A549 (cell line): ENCODE results near the gene NLGN2.

ENCODE experiments used
- CHD2 ChIP-seq: fragments of 150-350 bp; IDR thresholded peaks from 2 replicates; pipeline ENCODE4 v1.6.1; 2014; ENCODE audit warnings: low read length; ENCODE audit not compliant: partially characterized antibody
- CTCF ChIP-seq: fragments of >200 bp; sonication (Bioruptor Twin); formaldehyde crosslinking; IDR thresholded peaks from 3 replicates; pipeline ENCODE4 v1.5.1; 2016
- ELK1 ChIP-seq: fragments of 150-350 bp; IDR thresholded peaks from 2 replicates; pipeline ENCODE4 v1.6.1; 2014; ENCODE audit warnings: low read depth, mild to moderate bottlenecking, low read length
- KDM1A ChIP-seq: fragments of 200-600 bp; sonication (generic); IDR thresholded peaks from 2 replicates; pipeline ENCODE4 v1.6.1; 2016; ENCODE audit warnings: low read depth, mild to moderate bottlenecking
- MAX ChIP-seq: IDR thresholded peaks from 2 replicates; pipeline ENCODE4 v1.6.1; 2012
- NR3C1 ChIP-seq: fragments of >200 bp; sonication (Bioruptor Twin); formaldehyde crosslinking; IDR thresholded peaks from 3 replicates; pipeline ENCODE4 v1.6.1; 2017
- RNF2 ChIP-seq: fragments of 200-600 bp; sonication (generic); IDR thresholded peaks from 2 replicates; pipeline ENCODE4 v1.6.1; 2016; ENCODE audit warnings: low read depth, mild to moderate bottlenecking, antibody characterized with exemption, moderate library complexity, borderline replicate concordance
- SREBF2 ChIP-seq: fragments of 450-650 bp; IDR thresholded peaks from 2 replicates; pipeline ENCODE4 v1.6.1; 2014; ENCODE audit warnings: mild to moderate bottlenecking, moderate library complexity
- TF ChIP-seq, protein P1 (sequence below): fragments of 250-450 bp; sonication (Bioruptor Pico); IDR thresholded peaks from 2 replicates; pipeline ENCODE4 v1.5.0; 2021; ENCODE audit warnings: mild to moderate bottlenecking, moderate library complexity, borderline replicate concordance

DNA sequence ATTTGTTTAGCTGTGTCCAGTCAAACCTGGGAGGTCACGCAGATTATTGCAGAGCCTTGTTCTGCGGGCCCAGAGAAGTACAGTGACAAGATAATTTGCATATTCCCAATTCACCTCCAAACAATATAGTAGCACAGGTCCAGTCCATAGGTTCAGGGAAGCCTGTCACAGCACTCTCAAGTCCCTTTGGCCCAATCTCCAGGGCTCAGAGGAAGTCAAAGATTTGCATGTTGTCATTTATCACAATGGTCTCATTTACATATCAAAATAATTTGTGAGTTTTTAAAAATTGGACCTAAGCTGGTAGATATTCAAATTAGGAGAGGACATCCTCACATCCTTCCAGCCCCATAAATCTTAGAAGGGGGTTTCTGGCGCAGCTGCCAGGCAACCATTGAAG, 59.9 kb downstream of the NLGN2 start:
- TF ChIP-seq MAX = no peak
- TF ChIP-seq CHD2 = no peak
- TF ChIP-seq ELK1 = no peak
- no peak for TF ChIP-seq NR3C1
- TF ChIP-seq, protein P1, sequence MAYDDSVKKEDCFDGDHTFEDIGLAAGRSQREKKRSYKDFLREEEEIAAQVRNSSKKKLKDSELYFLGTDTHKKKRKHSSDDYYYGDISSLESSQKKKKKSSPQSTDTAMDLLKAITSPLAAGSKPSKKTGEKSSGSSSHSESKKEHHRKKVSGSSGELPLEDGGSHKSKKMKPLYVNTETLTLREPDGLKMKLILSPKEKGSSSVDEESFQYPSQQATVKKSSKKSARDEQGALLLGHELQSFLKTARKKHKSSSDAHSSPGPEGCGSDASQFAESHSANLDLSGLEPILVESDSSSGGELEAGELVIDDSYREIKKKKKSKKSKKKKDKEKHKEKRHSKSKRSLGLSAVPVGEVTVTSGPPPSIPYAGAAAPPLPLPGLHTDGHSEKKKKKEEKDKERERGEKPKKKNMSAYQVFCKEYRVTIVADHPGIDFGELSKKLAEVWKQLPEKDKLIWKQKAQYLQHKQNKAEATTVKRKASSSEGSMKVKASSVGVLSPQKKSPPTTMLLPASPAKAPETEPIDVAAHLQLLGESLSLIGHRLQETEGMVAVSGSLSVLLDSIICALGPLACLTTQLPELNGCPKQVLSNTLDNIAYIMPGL = no peak
- TF ChIP-seq SREBF2 = no peak
- TF ChIP-seq RNF2 = no peak
- TF ChIP-seq CTCF = no peak
- no peak for TF ChIP-seq KDM1A
